ENCODE measurements around the gene SLC7A4.
"Not testable (repeated sequence)": the region's sequence is repeated elsewhere in the genome, so short reads cannot be mapped to it uniquely, and the experiment has no call there.

SLC7A4 gene

GRCh38 chr22:21018314-21018713 lies 14.0 kb downstream of the SLC7A4 start:
- no peak for DNase-seq

- no peak for DNase-seq
Measured at GRCh38 chr22:21016644-21017420, 15.5 kb downstream of the SLC7A4 start.

GRCh38 chr22:21015466-21016006 lies 16.8 kb downstream of the SLC7A4 start:
- no peak for DNase-seq

GRCh38 chr22:21014726-21015465 lies 17.5 kb downstream of the SLC7A4 start, which contains the start of gene P2RX6:
Gene P2RX6 (plus strand): TSS chr22:21015165. CDS start chr22:21015175, 10 bp downstream.
- DNase-seq = no peak

GRCh38 chr22:21014202-21014725 lies 18.1 kb downstream of the SLC7A4 start:
- peak; percentile 97 for DNase-seq

- no peak for DNase-seq
Measured at GRCh38 chr22:21013657-21014201, 18.6 kb downstream of the SLC7A4 start.

- no peak for DNase-seq
Measured at GRCh38 chr22:21012446-21013407, 19.6 kb downstream of the SLC7A4 start.

GRCh38 chr22:21010426-21011113 lies 21.8 kb downstream of the SLC7A4 start:
- no peak for DNase-seq

- DNase-seq = no peak
Measured at GRCh38 chr22:21009638-21010425, 22.5 kb downstream of the SLC7A4 start.

GRCh38 chr22:21009208-21009607 lies 23.2 kb downstream of the SLC7A4 start:
- DNase-seq = not testable (repeated sequence)

GRCh38 chr22:21003782-21004181 lies 28.6 kb downstream of the SLC7A4 start:
- DNase-seq = no peak

GRCh38 chr22:21001601-21002325 lies 30.6 kb downstream of the SLC7A4 start, which contains the start of gene THAP7:
Gene THAP7 (minus strand): TSS chr22:21002118. CDS start chr22:21001911, 207 bp downstream.
- DNase-seq = peak; percentile 100

GRCh38 chr22:21000987-21001600 lies 31.3 kb downstream of the SLC7A4 start:
- no peak for DNase-seq

- no peak for DNase-seq
Measured at GRCh38 chr22:21000207-21000986, 32.0 kb downstream of the SLC7A4 start.

GRCh38 chr22:20999350-21000206 lies 32.8 kb downstream of the SLC7A4 start:
- no peak for DNase-seq

- DNase-seq = no peak
Measured at GRCh38 chr22:20998411-20999336, 33.7 kb downstream of the SLC7A4 start.
